Naive thymus-derived CD4-positive, alpha-beta T cell (primary cell): ENCODE measurements around the gene SLC16A5. TPM values are rescaled to one million over a fixed set of nuclear protein-coding genes. Genes with fewer than 3 reads are reported as not detected.

Experiments
- ATAC-seq: fragments of 150-1000 bp; cut with Tn5 transposase; 2 replicates; pipeline ENCODE4 v1.10.0; 2021; ENCODE audit warnings: mild to moderate bottlenecking, moderate library complexity
- CTCF ChIA-PET: fragments of 350-600 bp; sonication (Branson Sonifier 250); formaldehyde crosslinking; loops from one replicate; lab custom pipeline; 2021; ENCODE audit warnings: antibody characterized with exemption; lab: Charles Lee
- POLR2A ChIA-PET: fragments of 350-600 bp; sonication (Branson Sonifier 250); formaldehyde crosslinking; loops from one replicate; lab custom pipeline; 2021; ENCODE audit warnings: antibody characterized with exemption, inconsistent platforms; lab: Charles Lee
- DNase-seq, 9 donors: peaks; one replicate each; pipeline versions ENCODE4 v3.0.0 to v3.0.0-alpha.2; 2020 to 2022; ENCODE audit warnings: mixed read lengths in 1 of 9
- H3K27ac ChIP-seq: one replicate; pipeline ENCODE4 v1.7.0; 2013; ENCODE audit warnings: mild to moderate bottlenecking, low read depth, low read length, moderate library complexity
- H3K27me3 ChIP-seq, 2 donors: one replicate each; pipeline ENCODE4 v1.7.0; 2013; ENCODE audit warnings: low read length in 2 of 2, mild to moderate bottlenecking in 2 of 2, moderate library complexity in 2 of 2; ENCODE audit not compliant: control insufficient read depth in 2 of 2, insufficient read depth in 2 of 2
- H3K36me3 ChIP-seq, 3 experiments: 1 replicate in 2 of 3; 2 replicates in 1 of 3; pipeline ENCODE4 v1.7.0; 2013; ENCODE audit warnings: low read length in 3 of 3, mild to moderate bottlenecking in 3 of 3, moderate library complexity in 1 of 3; ENCODE audit not compliant: insufficient read depth in 3 of 3, control insufficient read depth in 2 of 3
- H3K4me1 ChIP-seq, 2 donors: one replicate each; pipeline ENCODE4 v1.7.0; 2013; ENCODE audit warnings: low read length in 2 of 2, mild to moderate bottlenecking in 2 of 2, moderate library complexity in 1 of 2; ENCODE audit not compliant: control insufficient read depth in 2 of 2, insufficient read depth in 2 of 2
- H3K4me3 ChIP-seq: 2 replicates; pipeline ENCODE4 v1.7.0; 2013; ENCODE audit warnings: mild to moderate bottlenecking, low read length
- H3K9me3 ChIP-seq, 3 experiments: 1 replicate in 2 of 3; 2 replicates in 1 of 3; pipeline ENCODE4 v1.7.0; 2013; ENCODE audit warnings: low read length in 3 of 3; ENCODE audit not compliant: control insufficient read depth in 2 of 3
- H3K27ac Mint-ChIP-seq, 9 donors: one replicate each; pipeline ENCODE4 v1.8.0; 2020 to 2022; ENCODE audit warnings: mixed read lengths in 9 of 9, mild to moderate bottlenecking in 8 of 9, moderate library complexity in 5 of 9, inconsistent platforms in 2 of 9
- H3K27me3 Mint-ChIP-seq, 5 donors: one replicate each; pipeline ENCODE4 v1.8.0; 2021 to 2022; ENCODE audit warnings: mixed read lengths in 5 of 5, mild to moderate bottlenecking in 1 of 5
- H3K36me3 Mint-ChIP-seq, 5 donors: one replicate each; pipeline ENCODE4 v1.8.0; 2020 to 2022; ENCODE audit warnings: mixed read lengths in 5 of 5, mild to moderate bottlenecking in 3 of 5, inconsistent platforms in 1 of 5
- H3K4me1 Mint-ChIP-seq, 7 donors: one replicate each; pipeline ENCODE4 v1.8.0; 2020 to 2022; ENCODE audit warnings: mixed read lengths in 7 of 7, mild to moderate bottlenecking in 3 of 7, inconsistent platforms in 1 of 7
- H3K4me3 Mint-ChIP-seq, 10 donors: one replicate each; pipeline ENCODE4 v1.8.0; 2020 to 2022; ENCODE audit warnings: mild to moderate bottlenecking in 10 of 10, mixed read lengths in 10 of 10, moderate library complexity in 6 of 10, inconsistent platforms in 2 of 10
- H3K9me3 Mint-ChIP-seq, 11 donors: one replicate each; pipeline ENCODE4 v1.8.0; 2020 to 2022; ENCODE audit warnings: mixed read lengths in 11 of 11, mild to moderate bottlenecking in 4 of 11, inconsistent platforms in 1 of 11, moderate library complexity in 1 of 11
- intact Hi-C, 2 donors: fragments of 100-400 bp; cut with micrococcal nuclease; formaldehyde crosslinking; loops; one replicate each; pipeline ENCODE4 v1.15.1; 2023
- polyA plus RNA-seq, 2 donors: library from polyadenylated mRNA; unstranded; fragments of 300-500 nt; fragmentation: Illumina TruSeq; gene quantifications; one replicate each; pipeline ENCODE4 v1.2.3, GENCODE V29; 2021
- total RNA-seq, 6 experiments: library from RNA in 5 of 6; stranded (reverse) in 5 of 6; gene quantifications; 1 replicate in 5 of 6; 2 replicates in 1 of 6; pipeline ENCODE4 v1.2.3 and lab custom pipeline; 2021 to 2026

Gene SLC16A5
- total and polyA plus RNA-seq, 7 experiments from 2014 or later: 5.9 to 26.3 (median 19.2) TPM

DNA sequence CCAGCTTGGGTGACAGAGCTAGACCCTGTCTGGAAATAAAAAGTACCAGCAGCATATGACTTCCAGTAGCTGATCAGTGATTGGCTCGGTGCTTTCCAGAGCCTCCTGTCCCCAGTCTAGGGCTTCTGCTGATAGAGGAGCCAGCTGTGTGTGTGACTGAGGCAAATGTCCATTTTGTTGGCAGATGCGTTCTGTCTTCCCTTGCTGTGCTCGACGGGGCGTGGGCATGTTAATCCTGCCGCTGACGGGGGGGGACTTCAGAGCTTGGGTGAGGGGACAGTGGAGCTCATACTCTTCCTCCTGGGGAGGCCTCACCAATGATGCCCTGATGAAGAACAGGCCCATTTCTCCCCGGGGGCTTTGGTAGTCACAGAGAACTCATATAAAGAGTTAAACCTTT lies 26.1 kb upstream of the SLC16A5 start:
- ATAC-seq (no peak), DNase-seq (no peak)
- no peak overlapping the region for H3K4me3 Mint-ChIP-seq
- ChIA-PET POLR2A (interaction anchor here (0.8 to 2.5 kb wide), 6 partner anchors 10 to 63 kb away, joined by 3 to 17 read pairs (median 4); partner anchors contain the start of genes ARMC7, MRPL58 and SLC16A5), CTCF (interaction anchor here (0.9 to 4.2 kb wide), 8 partner anchors 40 to 140 kb away, joined by 4 to 41 read pairs (median 15); partner anchors contain the start of gene MRPL58)
- H3K27ac Mint-ChIP-seq: peak overlapping the region in 2 of 9 donors; percentile 13 to 55
- intact Hi-C loops: no loop called here
- H3K4me1 Mint-ChIP-seq: peaks cover 7 to 36% (median 23%) of the 10 kb centered on the region in 7 donors
- Histone ChIP-seq H3K27me3 (no peaks in the 10 kb centered on the region), H3K4me1 (no peaks in the 10 kb centered on the region), H3K4me3 (no peak overlapping the region), H3K36me3 (peaks cover 0 to 52% (median 3%) of the 10 kb centered on the region in 3 experiments), H3K27ac (no peak overlapping the region), H3K9me3 (no peaks in the 10 kb centered on the region)
- no peaks in the 10 kb centered on the region for H3K27me3 Mint-ChIP-seq
- peaks cover 0 to 38% (median 7%) of the 10 kb centered on the region in 5 donors for H3K36me3 Mint-ChIP-seq
- peaks cover 0 to 2% (median 0%) of the 10 kb centered on the region in 11 donors for H3K9me3 Mint-ChIP-seq

DNA sequence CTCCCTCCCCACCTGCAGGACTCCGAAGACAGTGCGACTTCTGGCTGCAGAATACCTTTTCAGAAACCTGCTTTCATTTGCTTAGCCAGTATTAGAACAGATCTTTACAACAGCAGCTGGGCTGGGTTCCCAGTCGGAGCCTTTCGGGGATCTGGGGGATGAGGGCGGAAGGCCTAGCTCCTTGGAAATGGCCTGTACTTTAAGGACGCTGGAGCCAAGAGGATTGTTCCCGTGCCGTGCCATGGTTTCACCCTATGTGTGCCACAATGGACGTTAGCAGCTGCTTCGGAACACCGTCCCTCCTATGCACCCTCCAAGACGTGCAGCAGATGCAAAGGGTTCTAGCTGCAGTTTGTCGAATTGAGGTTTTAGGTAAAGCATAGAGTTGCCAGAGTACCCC lies 24.6 kb upstream of the SLC16A5 start:
- Mint-ChIP-seq H3K9me3 (peaks cover 0 to 2% (median 0%) of the 10 kb centered on the region in 11 donors), H3K4me3 (no peak overlapping the region), H3K27me3 (no peaks in the 10 kb centered on the region), H3K4me1 (peaks cover 13 to 45% (median 30%) of the 10 kb centered on the region in 7 donors), H3K36me3 (peaks cover 0 to 38% (median 7%) of the 10 kb centered on the region in 5 donors), H3K27ac (peak overlapping the region in 1 of 9 donors; percentile 13)
- Histone ChIP-seq H3K9me3 (no peaks in the 10 kb centered on the region), H3K27me3 (no peaks in the 10 kb centered on the region), H3K27ac (no peak overlapping the region), H3K4me3 (no peak overlapping the region), H3K36me3 (peaks cover 0 to 51% (median 3%) of the 10 kb centered on the region in 3 experiments), H3K4me1 (peaks cover 7 to 9% of the 10 kb centered on the region in 2 donors)
- ATAC-seq (no peak), DNase-seq (no peak)
- POLR2A ChIA-PET: interaction anchor here (1.9 kb wide), 1 partner anchor 48 kb away, joined by 4 read pairs; no protein-coding TSS in a partner anchor
- intact Hi-C loops: no loop called here
- CTCF ChIA-PET: interaction anchor here (0.6 to 4.2 kb wide), 3 partner anchors 51 to 115 kb away, joined by 3 to 41 read pairs (median 5); no protein-coding TSS in a partner anchor

DNA sequence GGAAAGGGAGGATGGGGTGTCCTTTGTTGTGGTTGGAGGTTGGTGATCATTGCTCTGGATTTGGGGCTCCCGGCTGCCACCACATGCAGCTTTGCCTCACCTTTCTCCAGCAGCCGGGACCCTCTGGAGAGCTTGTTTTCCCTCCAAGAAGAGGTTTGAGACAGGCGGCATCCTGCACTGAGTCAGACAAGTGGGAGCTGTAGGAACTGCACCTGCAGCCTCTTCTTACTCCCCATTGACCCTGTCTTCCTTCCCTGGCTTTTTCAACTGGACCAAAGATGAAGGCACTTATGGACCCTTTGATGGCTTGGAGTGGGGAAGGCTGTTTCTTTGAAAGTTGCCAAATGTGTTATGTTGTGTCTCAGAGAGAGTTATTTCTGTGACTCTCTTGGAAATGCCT lies 24.1 kb upstream of the SLC16A5 start:
- ChIA-PET CTCF (interaction anchor here (0.6 kb wide), 1 partner anchor 115 kb away, joined by 5 read pairs; no protein-coding TSS in a partner anchor), POLR2A (interaction anchor here (0.6 to 1.9 kb wide), 2 partner anchors 45 to 47 kb away, joined by 3 to 4 read pairs; no protein-coding TSS in a partner anchor)
- ATAC-seq (no peak), DNase-seq (no peak)
- no peak overlapping the region for H3K4me3 Mint-ChIP-seq
- peaks cover 13 to 46% (median 31%) of the 10 kb centered on the region in 7 donors for H3K4me1 Mint-ChIP-seq
- H3K27me3 ChIP-seq: no peaks in the 10 kb centered on the region
- H3K27ac Mint-ChIP-seq: no peak overlapping the region
- intact Hi-C loops: no loop called here
- peaks cover 0 to 38% (median 7%) of the 10 kb centered on the region in 5 donors for H3K36me3 Mint-ChIP-seq
- H3K4me3 ChIP-seq: no peak overlapping the region
- H3K27ac ChIP-seq: no peak overlapping the region
- peaks cover 0 to 51% (median 3%) of the 10 kb centered on the region in 3 experiments for H3K36me3 ChIP-seq
- H3K9me3 ChIP-seq: no peaks in the 10 kb centered on the region
- peaks cover 0 to 2% (median 0%) of the 10 kb centered on the region in 11 donors for H3K9me3 Mint-ChIP-seq
- no peaks in the 10 kb centered on the region for H3K27me3 Mint-ChIP-seq
- H3K4me1 ChIP-seq: peaks cover 7 to 9% of the 10 kb centered on the region in 2 donors

DNA sequence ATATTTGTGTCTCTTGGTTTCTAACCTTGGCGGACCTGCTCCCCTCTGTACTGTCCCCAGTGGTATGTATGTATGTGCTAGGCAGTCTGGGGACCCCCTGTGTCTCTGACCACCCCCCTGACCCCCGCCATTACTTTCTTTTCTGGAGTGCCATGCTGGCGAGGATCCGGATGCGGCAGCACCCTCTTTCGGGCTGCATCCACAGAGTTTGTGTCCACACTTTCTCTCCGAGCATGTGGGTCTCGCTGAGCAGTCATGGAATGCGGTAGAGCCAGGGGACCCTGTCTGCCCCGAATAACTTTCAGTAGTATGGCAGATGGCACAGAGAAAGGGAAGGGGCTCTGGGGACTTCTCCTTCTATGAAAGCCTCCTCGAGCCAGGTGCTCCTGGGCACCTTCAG lies 23.7 kb upstream of the SLC16A5 start:
- Mint-ChIP-seq H3K4me1 (peaks cover 13 to 49% (median 35%) of the 10 kb centered on the region in 7 donors), H3K4me3 (no peak overlapping the region), H3K27me3 (no peaks in the 10 kb centered on the region), H3K9me3 (peaks cover 0 to 2% (median 0%) of the 10 kb centered on the region in 11 donors), H3K36me3 (peaks cover 0 to 38% (median 7%) of the 10 kb centered on the region in 5 donors), H3K27ac (peak overlapping the region in 2 of 9 donors; percentile 42 to 59)
- intact Hi-C loops: no loop called here
- Histone ChIP-seq H3K27ac (no peak overlapping the region), H3K9me3 (no peaks in the 10 kb centered on the region), H3K36me3 (peaks cover 0 to 51% (median 3%) of the 10 kb centered on the region in 3 experiments), H3K4me3 (no peak overlapping the region), H3K4me1 (peaks cover 7 to 9% of the 10 kb centered on the region in 2 donors), H3K27me3 (no peaks in the 10 kb centered on the region)
- ChIA-PET POLR2A (interaction anchor here (0.5 to 1.9 kb wide), 4 partner anchors 10 to 47 kb away, joined by 3 to 4 read pairs (median 4); no protein-coding TSS in a partner anchor), CTCF (interaction anchor here (0.6 kb wide), 1 partner anchor 28 kb away, joined by 3 read pairs; no protein-coding TSS in a partner anchor)
- no peak for DNase-seq
- ATAC-seq: no peak

DNA sequence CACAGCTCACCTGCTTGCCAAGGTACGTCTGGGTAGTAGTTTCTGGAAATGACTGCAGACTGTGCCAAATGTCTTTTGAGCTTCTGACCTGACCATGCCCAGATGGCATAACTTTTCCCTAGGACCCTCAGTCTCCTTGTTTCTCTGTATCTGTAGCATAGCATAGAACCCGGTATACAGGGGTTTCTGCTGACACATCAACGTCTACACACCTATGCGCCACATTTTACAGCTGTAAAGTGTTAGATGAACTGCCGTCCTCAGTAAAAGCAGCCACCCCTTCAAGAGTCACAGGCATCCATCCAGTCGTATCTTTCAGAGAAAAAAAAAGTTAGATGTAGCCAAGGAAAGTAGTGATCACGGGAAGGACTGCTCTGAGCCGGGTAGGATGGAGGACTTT lies 23.3 kb upstream of the SLC16A5 start:
- peaks cover 13 to 47% (median 33%) of the 10 kb centered on the region in 7 donors for H3K4me1 Mint-ChIP-seq
- ATAC-seq (no peak), DNase-seq (no peak)
- H3K27me3 Mint-ChIP-seq: no peaks in the 10 kb centered on the region
- H3K4me3 Mint-ChIP-seq: no peak overlapping the region
- H3K27ac Mint-ChIP-seq: peak overlapping the region in 2 of 9 donors; percentile 28 to 69
- H3K27ac ChIP-seq: no peak overlapping the region
- intact Hi-C loops: no loop called here
- H3K9me3 ChIP-seq: no peaks in the 10 kb centered on the region
- peaks cover 0 to 47% (median 3%) of the 10 kb centered on the region in 3 experiments for H3K36me3 ChIP-seq
- H3K36me3 Mint-ChIP-seq: peaks cover 0 to 36% (median 7%) of the 10 kb centered on the region in 5 donors
- no peaks in the 10 kb centered on the region for H3K27me3 ChIP-seq
- ChIA-PET CTCF (interaction anchor here (0.6 to 0.7 kb wide), 2 partner anchors 28 to 198 kb away, joined by 3 read pairs; no protein-coding TSS in a partner anchor), POLR2A (interaction anchor here (0.5 to 1.9 kb wide), 3 partner anchors 9 to 46 kb away, joined by 3 to 4 read pairs (median 4); no protein-coding TSS in a partner anchor)
- H3K4me1 ChIP-seq: peaks cover 7 to 9% of the 10 kb centered on the region in 2 donors
- no peak overlapping the region for H3K4me3 ChIP-seq
- peaks cover 0 to 2% (median 0%) of the 10 kb centered on the region in 11 donors for H3K9me3 Mint-ChIP-seq

DNA sequence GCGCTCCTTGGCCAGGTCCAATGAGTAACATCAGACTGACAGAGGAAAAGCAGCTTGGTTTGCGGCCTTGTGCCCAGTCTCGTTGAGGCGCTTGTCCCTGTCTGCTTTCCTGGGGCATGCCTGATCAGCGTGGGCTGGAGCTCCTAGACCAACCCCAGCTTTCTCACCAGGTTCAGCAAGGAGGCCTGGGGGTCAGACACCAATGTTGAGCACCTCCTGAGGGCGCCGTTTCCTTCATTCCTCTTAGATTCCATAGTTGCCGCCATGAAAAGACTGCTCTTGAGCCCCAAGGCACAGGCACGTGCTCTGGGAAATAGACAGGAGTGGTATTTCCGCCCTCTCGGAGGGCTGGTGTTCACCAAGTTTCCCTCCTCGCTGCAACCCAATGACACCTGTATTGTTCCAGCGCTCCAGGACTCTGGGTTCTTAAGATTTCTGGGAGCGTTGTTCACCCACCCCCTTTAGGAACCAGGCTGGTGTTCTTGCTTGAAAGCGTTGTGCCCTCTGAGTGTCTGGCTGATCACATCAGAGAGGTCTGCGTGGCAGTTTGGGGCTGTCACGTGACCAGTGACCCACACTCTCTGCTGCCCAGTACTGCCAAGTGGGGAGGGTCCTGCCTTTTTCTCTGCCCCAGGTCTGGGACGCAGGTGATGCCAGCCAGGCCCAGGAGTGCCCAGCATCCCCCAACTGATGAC lies 22.7 kb upstream of the SLC16A5 start:
- CTCF ChIA-PET: interaction anchor here (0.7 kb wide), 1 partner anchor 197 kb away, joined by 3 read pairs; no protein-coding TSS in a partner anchor
- H3K4me3 Mint-ChIP-seq: no peak overlapping the region
- Histone ChIP-seq H3K36me3 (peaks cover 0 to 47% (median 3%) of the 10 kb centered on the region in 3 experiments), H3K4me3 (no peak overlapping the region), H3K4me1 (peaks cover 7 to 9% of the 10 kb centered on the region in 2 donors), H3K27me3 (no peaks in the 10 kb centered on the region), H3K9me3 (no peaks in the 10 kb centered on the region), H3K27ac (no peak overlapping the region)
- peaks cover 0 to 2% (median 0%) of the 10 kb centered on the region in 11 donors for H3K9me3 Mint-ChIP-seq
- H3K4me1 Mint-ChIP-seq: peaks cover 13 to 45% (median 31%) of the 10 kb centered on the region in 7 donors
- DNase-seq: no peak
- H3K36me3 Mint-ChIP-seq: peaks cover 0 to 33% (median 5%) of the 10 kb centered on the region in 5 donors
- H3K27ac Mint-ChIP-seq: peak overlapping the region in 2 of 9 donors; percentile 28 to 88
- H3K27me3 Mint-ChIP-seq: no peaks in the 10 kb centered on the region
- no peak for ATAC-seq
- intact Hi-C loops: loop anchor here in 1 of 2 donors (5.0 kb wide), 1 partner anchor 42 kb away; the partner anchor contains the start of gene ARMC7
- POLR2A ChIA-PET: interaction anchor here (1.3 to 1.9 kb wide), 2 partner anchors 9 to 46 kb away, joined by 4 read pairs; no protein-coding TSS in a partner anchor
